C4-2B (cell line): Measurements from ENCODE around the gene RASD1.

Experiments used
- H3K27ac ChIP-seq: fragments of 450-650 bp; 2 replicates; pipeline ENCODE4 v1.5.1; 2017
- CTCF ChIP-seq: fragments of 450-650 bp; conservative IDR thresholded peaks from 2 replicates; pipeline ENCODE4 v1.5.1; 2017; ENCODE audit warnings: mild to moderate bottlenecking
- ZFX ChIP-seq: fragments of 450-650 bp; IDR thresholded peaks from 2 replicates; pipeline ENCODE4 v1.6.1; 2017

Gene RASD1

GRCh38 chr17:17505151-17505550 is 9.0 kb upstream of the RASD1 start:
- TF ChIP-seq CTCF (no peak), ZFX (no peak)
- H3K27ac ChIP-seq: no peak overlapping the region

- H3K27ac ChIP-seq: no peak overlapping the region
- TF ChIP-seq CTCF (no peak), ZFX (no peak)
These were observed 8.3 kb upstream of the RASD1 start for GRCh38 chr17:17504341-17505140.

GRCh38 chr17:17503566-17504130 is 7.5 kb upstream of the RASD1 start:
- TF ChIP-seq ZFX (no peak), CTCF (no peak)
- H3K27ac ChIP-seq: no peak overlapping the region

- H3K27ac ChIP-seq: no peak overlapping the region
- TF ChIP-seq ZFX (no peak), CTCF (no peak)
These were observed 6.8 kb upstream of the RASD1 start for GRCh38 chr17:17502741-17503565.

- no peak overlapping the region for H3K27ac ChIP-seq
- no peak for TF ChIP-seq CTCF
- TF ChIP-seq ZFX: no peak
These were observed 4.9 kb upstream of the RASD1 start for GRCh38 chr17:17500999-17501605.

- TF ChIP-seq CTCF (no peak), ZFX (no peak)
- H3K27ac ChIP-seq: no peak overlapping the region
These were observed 3.4 kb upstream of the RASD1 start for GRCh38 chr17:17499402-17500145.
